Measurements from ENCODE around the gene VSTM4. TPM values are rescaled to one million over a fixed set of nuclear protein-coding genes. Genes with fewer than 3 reads are reported as not detected.

VSTM4 gene
- total RNA-seq, 2 experiments from 2014 or later: not detected

DNA sequence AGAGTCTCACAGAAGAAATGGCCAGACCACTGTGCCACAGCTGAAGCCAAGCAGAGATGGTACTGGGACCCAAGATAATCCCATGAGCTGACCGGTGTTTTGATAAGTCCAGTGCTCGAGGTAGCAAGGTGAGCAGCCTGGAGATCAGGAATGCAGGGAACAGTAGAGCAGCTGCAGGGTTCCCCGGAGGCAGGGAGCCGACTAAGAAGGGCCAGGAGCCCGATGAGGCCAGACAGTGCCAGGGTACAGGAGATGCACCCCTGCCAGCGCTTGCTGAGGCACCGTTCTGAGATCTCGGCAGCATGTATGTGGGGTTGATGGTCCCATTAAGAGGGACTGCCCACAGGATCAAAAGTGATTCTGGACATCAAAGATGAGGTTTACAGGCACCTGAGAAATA, 47.1 kb downstream of the VSTM4 start:
- H3K4me1 ChIP-seq (ENCODE audit: insufficient read depth, low read length, poor library complexity, severe bottlenecking): peaks cover 22% of the 10 kb centered on the region
- BruUV-seq (replicated peaks): no TSS peak
- no peaks in the 10 kb centered on the region for H3K79me2 ChIP-seq (ENCODE audit: insufficient read depth, low read depth, low read length)
- H3K9me2 ChIP-seq (ENCODE audit: insufficient read depth, low read length): no peaks in the 10 kb centered on the region
- no peak for DNase-seq (ENCODE audit: low spot score)
- no peaks in the 10 kb centered on the region for H4K20me1 ChIP-seq (ENCODE audit: insufficient read depth, low read length)
- intact Hi-C loops (cut with micrococcal nuclease; ENCODE audit: unreplicated experiment): no loop called here
- no peak for TF ChIP-seq EZH2phosphoT487 (IDR thresholded peaks at IDR 0.05; ENCODE audit: borderline replicate concordance, low read depth, low read length)
- TF ChIP-seq, protein P1, sequence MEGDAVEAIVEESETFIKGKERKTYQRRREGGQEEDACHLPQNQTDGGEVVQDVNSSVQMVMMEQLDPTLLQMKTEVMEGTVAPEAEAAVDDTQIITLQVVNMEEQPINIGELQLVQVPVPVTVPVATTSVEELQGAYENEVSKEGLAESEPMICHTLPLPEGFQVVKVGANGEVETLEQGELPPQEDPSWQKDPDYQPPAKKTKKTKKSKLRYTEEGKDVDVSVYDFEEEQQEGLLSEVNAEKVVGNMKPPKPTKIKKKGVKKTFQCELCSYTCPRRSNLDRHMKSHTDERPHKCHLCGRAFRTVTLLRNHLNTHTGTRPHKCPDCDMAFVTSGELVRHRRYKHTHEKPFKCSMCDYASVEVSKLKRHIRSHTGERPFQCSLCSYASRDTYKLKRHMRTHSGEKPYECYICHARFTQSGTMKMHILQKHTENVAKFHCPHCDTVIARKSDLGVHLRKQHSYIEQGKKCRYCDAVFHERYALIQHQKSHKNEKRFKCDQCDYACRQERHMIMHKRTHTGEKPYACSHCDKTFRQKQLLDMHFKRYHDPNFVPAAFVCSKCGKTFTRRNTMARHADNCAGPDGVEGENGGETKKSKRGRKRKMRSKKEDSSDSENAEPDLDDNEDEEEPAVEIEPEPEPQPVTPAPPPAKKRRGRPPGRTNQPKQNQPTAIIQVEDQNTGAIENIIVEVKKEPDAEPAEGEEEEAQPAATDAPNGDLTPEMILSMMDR (conservative IDR thresholded peaks at IDR 0.05; ENCODE audit: low read length): no peak
- H3K36me3 ChIP-seq (ENCODE audit: insufficient read depth, low read length): no peaks in the 10 kb centered on the region; the same call in 1 of the 2 replicates
- H3K27ac ChIP-seq (ENCODE audit: low read depth, low read length, poor library complexity, severe bottlenecking): no peak overlapping the region
- peaks cover 4% of the 10 kb centered on the region for H3K9me3 ChIP-seq (ENCODE audit: low read length)
- no peak overlapping the region for H2AFZ ChIP-seq (ENCODE audit: low read length)
- POLR2A ChIA-PET: no interaction called here
- CTCF ChIA-PET (ENCODE audit: unreplicated experiment): no interaction called here
- no peak overlapping the region for H3K4me2 ChIP-seq (ENCODE audit: low read length)
- no peak overlapping the region for H3K4me3 ChIP-seq (ENCODE audit: low read depth, low read length, poor library complexity, severe bottlenecking)

DNA sequence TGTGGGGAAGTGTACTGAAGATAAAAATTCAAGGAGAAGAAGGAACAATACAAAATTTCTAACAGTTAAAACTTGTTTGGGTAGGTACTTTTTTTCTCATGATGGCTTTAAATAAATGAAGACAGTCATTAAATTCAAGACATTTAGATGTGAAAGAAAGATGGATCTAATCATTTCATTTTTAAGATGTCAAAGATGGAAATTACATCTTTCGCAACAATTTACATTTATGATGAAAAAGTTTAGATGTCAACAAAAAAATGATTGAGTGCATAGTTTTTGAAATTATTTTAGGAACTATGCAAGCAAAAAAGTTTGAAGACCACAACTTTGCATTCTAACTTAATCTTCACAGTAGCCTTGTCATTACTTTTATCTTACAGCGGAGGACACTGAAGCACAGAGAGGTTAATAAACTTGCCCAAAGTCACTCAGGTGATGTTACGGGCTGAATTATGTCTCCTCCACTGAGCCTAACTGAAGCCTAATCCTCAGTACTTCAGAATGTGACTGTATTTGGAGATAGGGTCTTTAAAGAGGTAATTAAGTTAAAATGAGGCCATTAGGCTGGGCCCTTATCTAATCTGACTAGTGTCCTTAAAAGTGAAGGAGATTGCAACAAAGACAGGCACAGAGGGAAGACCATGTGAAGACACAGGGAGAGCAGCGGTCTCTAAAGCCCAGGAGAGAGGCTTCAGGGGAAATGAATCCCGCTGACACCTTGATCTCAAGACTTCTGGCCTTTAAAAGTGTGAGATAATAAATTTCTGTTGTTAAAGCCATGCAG, 48.2 kb downstream of the VSTM4 start:
- CTCF ChIA-PET (ENCODE audit: unreplicated experiment): no interaction called here
- Histone ChIP-seq H3K36me3 (ENCODE audit: insufficient read depth, low read length) (no peaks in the 10 kb centered on the region; the same call in 1 of the 2 replicates), H3K4me1 (ENCODE audit: insufficient read depth, low read length, poor library complexity, severe bottlenecking) (peaks cover 11% of the 10 kb centered on the region), H3K27ac (ENCODE audit: low read depth, low read length, poor library complexity, severe bottlenecking) (no peak overlapping the region), H3K79me2 (ENCODE audit: insufficient read depth, low read depth, low read length) (no peaks in the 10 kb centered on the region), H3K9me2 (ENCODE audit: insufficient read depth, low read length) (no peaks in the 10 kb centered on the region), H4K20me1 (ENCODE audit: insufficient read depth, low read length) (no peaks in the 10 kb centered on the region), H3K9me3 (ENCODE audit: low read length) (peaks cover 15% of the 10 kb centered on the region), H2AFZ (ENCODE audit: low read length) (no peak overlapping the region), H3K4me3 (ENCODE audit: low read depth, low read length, poor library complexity, severe bottlenecking) (no peak overlapping the region), H3K4me2 (ENCODE audit: low read length) (no peak overlapping the region)
- intact Hi-C loops (cut with micrococcal nuclease; ENCODE audit: unreplicated experiment): no loop called here
- no peak for DNase-seq (ENCODE audit: low spot score)
- BruUV-seq (replicated peaks): no TSS peak
- TF ChIP-seq, protein P1 (conservative IDR thresholded peaks at IDR 0.05; ENCODE audit: low read length): no peak
- TF ChIP-seq EZH2phosphoT487 (IDR thresholded peaks at IDR 0.05; ENCODE audit: borderline replicate concordance, low read depth, low read length): no peak
- POLR2A ChIA-PET: no interaction called here

DNA sequence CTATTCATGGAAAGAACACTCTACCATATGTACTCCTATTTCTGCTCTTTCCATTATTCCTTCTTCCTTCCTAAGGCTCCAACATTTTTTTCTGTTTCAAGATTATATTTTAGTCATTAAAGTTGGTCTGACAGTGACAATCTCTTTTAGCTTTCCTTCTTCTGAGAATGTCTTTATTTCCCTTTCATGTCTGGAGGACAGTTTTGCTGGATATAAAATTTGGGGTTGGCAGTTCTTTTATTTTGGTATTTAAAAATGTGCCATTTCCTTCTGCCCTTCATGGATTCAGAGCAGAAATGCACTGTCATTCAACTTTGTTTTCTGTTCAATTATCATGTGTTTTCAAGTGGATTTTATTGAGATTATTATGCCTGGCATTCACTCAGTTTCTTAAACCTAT, 53.1 kb downstream of the VSTM4 start:
- BruUV-seq (replicated peaks): no TSS peak
- H4K20me1 ChIP-seq (ENCODE audit: insufficient read depth, low read length): no peaks in the 10 kb centered on the region
- DNase-seq (ENCODE audit: low spot score): no peak

More for the DNA sequence above, 53.1 kb downstream of the VSTM4 start:
- Histone ChIP-seq H3K27ac (ENCODE audit: low read depth, low read length, poor library complexity, severe bottlenecking) (no peak overlapping the region), H3K79me2 (ENCODE audit: insufficient read depth, low read depth, low read length) (no peaks in the 10 kb centered on the region), H2AFZ (ENCODE audit: low read length) (no peak overlapping the region), H3K4me2 (ENCODE audit: low read length) (no peak overlapping the region), H3K9me2 (ENCODE audit: insufficient read depth, low read length) (no peaks in the 10 kb centered on the region), H3K4me1 (ENCODE audit: insufficient read depth, low read length, poor library complexity, severe bottlenecking) (no peaks in the 10 kb centered on the region), H3K9me3 (ENCODE audit: low read length) (peaks cover 41% of the 10 kb centered on the region), H3K4me3 (ENCODE audit: low read depth, low read length, poor library complexity, severe bottlenecking) (no peak overlapping the region), H3K36me3 (ENCODE audit: insufficient read depth, low read length) (no peaks in the 10 kb centered on the region; the same call in 1 of the 2 replicates)
- intact Hi-C loops (cut with micrococcal nuclease; ENCODE audit: unreplicated experiment): no loop called here
- ChIA-PET POLR2A (no interaction called here), CTCF (ENCODE audit: unreplicated experiment) (no interaction called here)
- TF ChIP-seq, protein P1 (conservative IDR thresholded peaks at IDR 0.05; ENCODE audit: low read length): no peak
- no peak for TF ChIP-seq EZH2phosphoT487 (IDR thresholded peaks at IDR 0.05; ENCODE audit: borderline replicate concordance, low read depth, low read length)
